Right hindlimb (tissue), 1 donor: ENCODE measurements around the gene SEMA4B.
"Not testable (repeated sequence)": the region's sequence is repeated elsewhere in the genome, so short reads cannot be mapped to it uniquely, and the experiment has no call there.

Experiments used
- DNase-seq: peaks from one replicate; pipeline ENCODE4 v3.0.0-alpha.2; 2018

Gene SEMA4B, protein sequence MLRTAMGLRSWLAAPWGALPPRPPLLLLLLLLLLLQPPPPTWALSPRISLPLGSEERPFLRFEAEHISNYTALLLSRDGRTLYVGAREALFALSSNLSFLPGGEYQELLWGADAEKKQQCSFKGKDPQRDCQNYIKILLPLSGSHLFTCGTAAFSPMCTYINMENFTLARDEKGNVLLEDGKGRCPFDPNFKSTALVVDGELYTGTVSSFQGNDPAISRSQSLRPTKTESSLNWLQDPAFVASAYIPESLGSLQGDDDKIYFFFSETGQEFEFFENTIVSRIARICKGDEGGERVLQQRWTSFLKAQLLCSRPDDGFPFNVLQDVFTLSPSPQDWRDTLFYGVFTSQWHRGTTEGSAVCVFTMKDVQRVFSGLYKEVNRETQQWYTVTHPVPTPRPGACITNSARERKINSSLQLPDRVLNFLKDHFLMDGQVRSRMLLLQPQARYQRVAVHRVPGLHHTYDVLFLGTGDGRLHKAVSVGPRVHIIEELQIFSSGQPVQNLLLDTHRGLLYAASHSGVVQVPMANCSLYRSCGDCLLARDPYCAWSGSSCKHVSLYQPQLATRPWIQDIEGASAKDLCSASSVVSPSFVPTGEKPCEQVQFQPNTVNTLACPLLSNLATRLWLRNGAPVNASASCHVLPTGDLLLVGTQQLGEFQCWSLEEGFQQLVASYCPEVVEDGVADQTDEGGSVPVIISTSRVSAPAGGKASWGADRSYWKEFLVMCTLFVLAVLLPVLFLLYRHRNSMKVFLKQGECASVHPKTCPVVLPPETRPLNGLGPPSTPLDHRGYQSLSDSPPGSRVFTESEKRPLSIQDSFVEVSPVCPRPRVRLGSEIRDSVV

DNA sequence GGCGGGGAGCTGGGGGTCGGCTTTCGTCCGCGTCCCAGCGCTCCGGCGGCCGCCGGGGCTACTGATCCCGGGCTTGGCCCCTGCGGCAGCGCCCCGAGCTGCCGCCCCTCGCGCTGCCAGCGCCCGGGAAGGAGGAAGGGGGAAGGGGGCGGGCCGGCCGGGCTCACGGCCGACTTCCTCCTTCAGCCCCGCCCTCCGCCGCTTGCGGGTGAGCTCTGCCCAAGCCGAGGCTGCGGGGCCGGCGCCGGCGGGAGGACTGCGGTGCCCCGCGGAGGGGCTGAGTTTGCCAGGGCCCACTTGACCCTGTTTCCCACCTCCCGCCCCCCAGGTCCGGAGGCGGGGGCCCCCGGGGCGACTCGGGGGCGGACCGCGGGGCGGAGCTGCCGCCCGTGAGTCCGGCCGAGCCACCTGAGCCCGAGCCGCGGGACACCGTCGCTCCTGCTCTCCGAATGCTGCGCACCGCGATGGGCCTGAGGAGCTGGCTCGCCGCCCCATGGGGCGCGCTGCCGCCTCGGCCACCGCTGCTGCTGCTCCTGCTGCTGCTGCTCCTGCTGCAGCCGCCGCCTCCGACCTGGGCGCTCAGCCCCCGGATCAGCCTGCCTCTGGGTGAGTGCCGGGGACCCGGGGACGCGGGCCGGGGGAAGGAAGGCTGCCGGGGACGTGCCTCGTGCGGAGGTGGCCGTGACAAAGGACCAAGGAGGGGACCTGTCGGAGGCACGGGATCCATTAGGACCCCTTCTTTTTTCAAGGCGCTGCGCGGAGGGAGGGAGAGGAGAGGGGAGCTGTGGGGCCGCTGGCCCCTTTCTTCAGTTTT, at the start of gene SEMA4B:
Gene SEMA4B, plus strand, starts transcription at position 201 of the 814 bp plus-strand sequence. Its CDS starts 249 bp downstream, at position 450.
- peak; percentile 81 for DNase-seq

- no peak for DNase-seq
These were observed 49.0 kb upstream of the SEMA4B start for GRCh38 chr15:90151989-90152645.

DNA sequence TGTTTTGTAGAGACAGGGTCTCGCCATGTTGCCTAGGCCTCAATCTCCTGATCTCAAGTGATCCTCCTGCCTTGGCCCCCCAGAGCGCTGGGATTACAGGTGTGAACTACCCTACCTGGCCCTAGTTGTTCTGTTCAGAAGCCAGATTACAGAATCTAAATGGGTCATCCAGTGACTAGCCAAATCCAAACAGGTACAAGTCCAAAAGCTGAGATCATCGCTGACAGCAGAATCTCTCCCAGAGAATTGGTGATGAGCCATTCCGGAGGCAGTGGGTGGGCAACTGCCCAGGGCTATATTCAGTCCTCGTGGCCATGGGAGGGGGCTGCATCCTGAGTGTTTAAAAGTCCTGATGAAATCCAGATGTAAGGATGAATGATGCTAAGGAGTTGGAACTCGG, 47.5 kb upstream of the SEMA4B start:
- no peak for DNase-seq

GRCh38 chr15:90154246-90154645, 46.9 kb upstream of the SEMA4B start:
- DNase-seq: no peak

DNA sequence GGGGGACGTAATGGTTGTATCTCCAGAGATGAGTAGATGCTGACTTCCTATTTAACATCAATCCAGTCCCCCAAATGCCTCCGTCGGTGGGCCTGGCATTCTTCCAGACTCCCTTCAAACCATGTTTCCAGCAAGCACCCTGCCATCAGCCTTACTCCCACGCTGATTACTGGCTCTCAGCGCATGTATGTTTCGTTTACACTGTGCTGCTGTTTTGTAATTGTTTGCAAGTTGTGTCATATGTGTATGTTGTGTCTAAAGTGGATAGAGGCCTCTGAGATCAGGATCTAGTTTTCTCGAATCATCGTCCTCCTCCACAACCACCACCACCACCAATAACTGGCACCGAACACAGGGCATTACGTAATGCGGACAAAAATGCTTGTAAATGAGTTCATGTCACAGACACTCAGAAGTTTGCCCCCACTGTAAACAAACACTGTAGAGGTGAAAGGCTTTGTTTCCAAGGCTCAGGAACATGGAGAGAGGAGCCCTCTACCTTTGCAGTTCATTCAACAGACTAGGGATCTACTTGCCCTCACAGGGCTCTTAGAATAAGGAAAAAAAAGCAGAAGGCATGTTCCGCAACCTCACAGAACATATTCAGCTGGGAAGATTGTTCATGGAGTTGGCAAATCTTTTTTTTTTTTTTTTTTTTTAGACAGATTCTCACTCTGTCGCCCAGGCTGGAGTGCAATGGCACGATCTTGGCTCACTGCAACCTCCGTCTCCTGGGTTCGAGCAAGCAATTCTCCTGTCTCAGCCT, 46.1 kb upstream of the SEMA4B start:
- DNase-seq: no peak

GRCh38 chr15:90159213-90159612, 41.9 kb upstream of the SEMA4B start:
- DNase-seq: no peak

DNA sequence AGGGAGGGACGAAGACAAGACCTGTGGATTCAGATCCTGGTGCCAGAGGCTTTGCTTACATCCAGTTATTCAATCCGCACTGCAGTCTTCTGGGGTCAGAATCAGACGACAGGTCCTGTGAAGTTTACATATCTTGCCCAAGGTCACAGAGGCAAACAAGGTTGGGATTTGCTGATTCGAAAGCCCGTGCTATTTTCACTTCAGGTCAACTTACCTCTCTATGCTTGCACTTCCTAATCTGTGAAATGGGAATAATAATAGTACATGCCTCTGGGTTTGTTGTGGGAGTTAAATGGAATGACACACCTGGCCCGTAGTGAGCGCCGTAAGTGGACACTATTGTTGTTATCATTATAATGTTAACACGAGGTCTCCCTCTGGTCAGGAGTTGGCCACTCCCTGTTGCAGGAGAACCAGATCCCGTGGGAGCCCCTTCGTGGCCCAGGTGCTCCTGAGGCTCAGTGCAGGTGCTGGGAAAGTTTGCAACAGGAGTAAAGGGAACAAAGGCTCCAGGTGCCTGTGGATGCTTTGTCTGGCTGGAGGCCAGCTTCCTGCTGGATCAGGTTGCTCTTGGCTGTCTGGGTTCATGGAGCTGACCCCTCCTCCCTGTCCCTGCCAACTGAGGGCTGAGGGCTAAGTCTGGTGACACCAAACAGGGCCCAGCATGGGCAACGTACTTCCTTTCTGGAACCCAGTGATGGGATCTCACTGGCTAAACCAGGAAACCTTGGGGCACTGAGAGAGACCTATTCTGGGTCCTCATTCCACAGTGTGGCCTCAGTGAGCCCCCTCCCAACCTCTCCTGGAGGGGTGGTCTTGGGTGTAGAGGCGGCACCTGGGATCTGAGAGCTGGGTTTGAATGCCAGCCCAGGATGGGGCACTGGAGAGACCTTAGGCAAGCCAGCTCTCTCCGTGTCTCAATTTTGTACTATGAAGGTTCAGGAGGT, 40.1 kb upstream of the SEMA4B start:
- no peak for DNase-seq

DNA sequence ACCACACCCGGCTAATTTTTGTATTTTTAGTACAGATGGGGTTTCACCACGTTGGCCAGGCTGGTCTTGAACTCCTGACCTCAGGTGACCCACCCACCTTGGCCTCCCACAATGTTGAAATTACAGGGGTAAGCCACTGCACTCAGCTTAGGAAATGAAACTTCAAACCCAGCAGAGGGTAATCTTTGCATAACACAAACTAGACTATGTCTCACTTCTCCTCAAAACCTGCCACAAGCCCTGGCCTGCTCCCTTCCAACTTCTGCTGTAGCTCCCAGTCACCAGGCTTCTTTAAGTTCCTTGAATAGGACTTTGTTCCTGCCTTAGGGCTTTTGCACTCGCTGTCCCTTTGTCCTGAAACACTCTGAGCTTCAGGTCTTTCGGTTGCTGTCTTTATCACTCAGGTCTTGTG, 39.2 kb upstream of the SEMA4B start:
- DNase-seq: no peak

GRCh38 chr15:90162956-90163355, 38.2 kb upstream of the SEMA4B start:
- no peak for DNase-seq

GRCh38 chr15:90164239-90164638, 36.9 kb upstream of the SEMA4B start:
- not testable (repeated sequence) for DNase-seq

- DNase-seq: no peak
These were observed 36.0 kb upstream of the SEMA4B start for GRCh38 chr15:90165157-90165556.

GRCh38 chr15:90165659-90166489, 35.3 kb upstream of the SEMA4B start:
- DNase-seq: peak; percentile 49

GRCh38 chr15:90167121-90167520, 34.0 kb upstream of the SEMA4B start:
- DNase-seq: no peak

DNA sequence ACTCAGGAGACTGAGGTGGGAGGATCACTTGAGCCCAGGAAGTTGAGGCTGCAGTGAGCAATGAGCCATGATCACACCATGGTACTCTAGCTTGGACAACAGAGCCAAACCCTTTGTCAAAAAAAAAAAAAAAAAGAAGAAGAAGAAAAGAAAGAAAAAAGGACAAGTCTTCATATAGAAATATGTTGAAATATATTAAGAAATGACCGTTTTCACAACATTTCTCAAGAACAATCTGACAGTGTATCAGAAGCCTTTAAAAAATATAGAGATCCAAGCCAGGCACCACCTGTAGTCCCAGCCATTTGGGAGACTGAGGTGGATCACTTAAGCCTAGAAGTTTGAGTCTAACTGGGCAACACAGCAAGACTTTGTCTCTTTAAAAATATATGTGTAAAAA, 29.5 kb upstream of the SEMA4B start:
- DNase-seq: no peak

- no peak for DNase-seq
These were observed 27.8 kb upstream of the SEMA4B start for GRCh38 chr15:90173372-90173771.

GRCh38 chr15:90174140-90174875, 26.8 kb upstream of the SEMA4B start:
- peak; percentile 80 for DNase-seq

DNA sequence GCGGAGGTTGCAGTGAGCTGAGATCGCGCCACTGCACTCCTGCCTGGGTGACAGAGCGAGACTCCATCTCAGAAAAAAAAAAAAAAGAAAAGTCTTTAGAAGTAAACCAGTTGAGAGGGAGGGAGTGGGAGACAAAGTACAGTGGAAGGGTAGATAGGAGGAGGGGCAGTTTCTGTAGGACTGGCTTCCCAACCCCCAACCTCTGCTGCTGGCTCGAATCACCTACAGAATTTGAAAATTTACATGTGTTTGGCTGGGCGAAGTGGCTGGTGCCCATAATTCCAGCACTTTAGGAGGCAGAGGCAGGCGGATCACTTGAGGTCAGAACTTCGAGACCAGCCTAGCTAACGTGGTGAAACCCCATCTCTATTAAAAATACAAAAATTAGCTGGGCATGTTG, 24.1 kb upstream of the SEMA4B start:
- DNase-seq: no peak

DNA sequence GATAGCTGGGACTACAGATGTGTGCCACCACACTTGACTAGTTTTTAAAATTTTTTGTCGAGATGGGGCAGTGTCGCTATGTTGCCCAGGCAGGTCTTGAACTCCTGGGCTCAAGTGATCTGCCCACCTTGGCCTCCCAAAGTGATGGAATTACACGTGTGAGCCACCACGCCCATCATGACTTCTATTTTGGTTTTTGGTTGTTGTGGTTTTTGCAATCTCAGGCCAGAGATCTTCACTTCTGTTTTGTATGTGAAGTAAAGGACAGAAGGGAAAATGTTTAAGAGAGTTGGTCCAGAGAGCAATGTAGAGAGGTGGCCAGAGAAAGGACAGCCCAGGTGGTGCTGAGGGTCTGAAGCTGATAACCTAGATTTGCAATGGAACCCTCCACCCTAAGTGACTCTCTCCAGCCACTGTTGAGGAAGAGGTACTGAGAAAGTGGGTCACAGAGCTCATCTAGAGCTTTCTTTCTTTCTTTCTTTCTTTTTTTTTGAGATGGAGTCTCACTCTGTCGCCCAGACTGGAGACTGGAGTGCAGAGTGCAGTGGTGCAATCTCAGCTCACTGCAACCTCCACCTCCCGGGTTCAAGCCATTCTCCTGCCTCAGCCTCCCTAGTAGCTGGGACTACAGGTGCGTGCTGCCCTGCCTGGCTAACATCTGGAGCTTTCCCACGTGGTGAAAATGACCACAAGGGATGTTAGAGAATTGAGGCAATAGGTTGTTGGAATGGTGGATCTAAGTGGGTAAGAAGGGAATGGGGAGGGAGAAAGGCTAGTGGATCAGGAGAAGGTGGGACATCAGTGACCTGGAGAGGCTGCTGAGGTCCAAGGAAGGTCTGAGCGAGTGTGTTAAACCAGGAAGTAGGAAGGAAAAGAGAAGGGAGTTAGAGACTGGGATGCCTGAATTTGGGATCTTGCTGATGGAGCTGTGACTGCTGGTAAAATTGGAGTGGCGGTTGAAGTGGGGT, 22.4 kb upstream of the SEMA4B start:
- DNase-seq: no peak
